BE2C (cell line): ENCODE results near the gene IL1RN.

Source experiments
- DNase-seq: peaks from one replicate; pipeline ENCODE4 v3.0.0-alpha.2; 2020
- H3K27me3 ChIP-seq: fragments of 250-450 bp; sonication (Bioruptor Pico); 2 replicates; pipeline ENCODE4 v1.5.1; 2020; ENCODE audit warnings: mild to moderate bottlenecking
- H3K36me3 ChIP-seq: fragments of 250-450 bp; sonication (Bioruptor Pico); 2 replicates; pipeline ENCODE4 v1.5.1; 2020; ENCODE audit warnings: mild to moderate bottlenecking
- H3K4me1 ChIP-seq: fragments of 250-450 bp; sonication (Bioruptor Pico); 2 replicates; pipeline ENCODE4 v1.5.1; 2020
- H3K4me3 ChIP-seq: 2 replicates; pipeline ENCODE4 v1.5.1; 2011; ENCODE audit warnings: low read depth, low read length
- H3K9me3 ChIP-seq: fragments of 250-450 bp; sonication (Bioruptor Pico); 2 replicates; pipeline ENCODE4 v1.5.1; 2020
- TF ChIP-seq, protein P1 (sequence below): IDR thresholded peaks from 2 replicates; pipeline ENCODE4 v1.5.1; 2012; ENCODE audit warnings: mild to moderate bottlenecking, low read depth, low read length

IL1RN gene

DNA sequence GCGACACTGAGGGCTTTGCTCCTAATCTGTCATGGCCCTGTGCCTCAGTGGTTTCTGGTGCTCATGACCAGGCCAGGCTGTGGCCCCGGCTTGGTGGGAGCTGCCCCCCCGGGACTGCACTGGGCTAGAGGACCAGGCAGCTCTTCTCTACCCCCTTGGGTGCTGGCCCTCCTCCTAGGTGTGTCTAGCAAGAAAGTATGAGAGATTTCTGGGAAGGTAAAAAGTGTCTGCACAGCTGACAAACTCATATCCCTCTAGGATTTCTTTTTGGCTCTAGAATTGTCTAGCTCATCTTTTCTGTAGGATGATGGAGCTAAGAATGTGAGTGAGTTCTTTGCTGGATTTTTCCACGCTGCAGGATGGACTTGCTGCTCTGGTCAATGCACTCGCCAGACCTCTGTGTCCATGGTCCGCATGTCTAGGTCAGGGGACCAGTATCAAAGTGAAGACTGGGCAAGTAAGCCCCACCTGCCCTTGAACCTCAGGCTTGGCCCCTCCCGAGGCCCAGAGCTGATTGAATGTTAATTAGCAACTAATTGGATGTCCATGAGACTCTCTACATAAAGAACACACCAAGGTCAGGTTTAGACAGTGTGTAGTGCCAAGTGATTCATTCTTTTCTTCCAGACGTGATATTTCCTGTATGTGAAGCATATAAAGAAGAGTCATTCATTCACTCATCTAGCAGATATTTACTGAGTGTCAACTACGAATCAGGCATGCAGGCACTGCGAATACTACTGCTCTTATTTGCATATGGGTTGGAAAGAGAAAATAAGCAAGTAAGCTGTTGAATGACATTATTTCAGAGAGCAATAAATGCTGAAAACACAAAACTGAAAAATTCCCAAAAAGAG, 30.7 kb downstream of the IL1RN start:
- TF ChIP-seq, protein P1, sequence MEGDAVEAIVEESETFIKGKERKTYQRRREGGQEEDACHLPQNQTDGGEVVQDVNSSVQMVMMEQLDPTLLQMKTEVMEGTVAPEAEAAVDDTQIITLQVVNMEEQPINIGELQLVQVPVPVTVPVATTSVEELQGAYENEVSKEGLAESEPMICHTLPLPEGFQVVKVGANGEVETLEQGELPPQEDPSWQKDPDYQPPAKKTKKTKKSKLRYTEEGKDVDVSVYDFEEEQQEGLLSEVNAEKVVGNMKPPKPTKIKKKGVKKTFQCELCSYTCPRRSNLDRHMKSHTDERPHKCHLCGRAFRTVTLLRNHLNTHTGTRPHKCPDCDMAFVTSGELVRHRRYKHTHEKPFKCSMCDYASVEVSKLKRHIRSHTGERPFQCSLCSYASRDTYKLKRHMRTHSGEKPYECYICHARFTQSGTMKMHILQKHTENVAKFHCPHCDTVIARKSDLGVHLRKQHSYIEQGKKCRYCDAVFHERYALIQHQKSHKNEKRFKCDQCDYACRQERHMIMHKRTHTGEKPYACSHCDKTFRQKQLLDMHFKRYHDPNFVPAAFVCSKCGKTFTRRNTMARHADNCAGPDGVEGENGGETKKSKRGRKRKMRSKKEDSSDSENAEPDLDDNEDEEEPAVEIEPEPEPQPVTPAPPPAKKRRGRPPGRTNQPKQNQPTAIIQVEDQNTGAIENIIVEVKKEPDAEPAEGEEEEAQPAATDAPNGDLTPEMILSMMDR: no peak
- no peak overlapping the region for H3K4me3 ChIP-seq
- no peaks in the 10 kb centered on the region for H3K36me3 ChIP-seq
- DNase-seq: no peak
- no peaks in the 10 kb centered on the region for H3K4me1 ChIP-seq
- H3K9me3 ChIP-seq: no peaks in the 10 kb centered on the region
- H3K27me3 ChIP-seq: peaks cover 4% of the 10 kb centered on the region; the same call in 1 of the 2 replicates

DNA sequence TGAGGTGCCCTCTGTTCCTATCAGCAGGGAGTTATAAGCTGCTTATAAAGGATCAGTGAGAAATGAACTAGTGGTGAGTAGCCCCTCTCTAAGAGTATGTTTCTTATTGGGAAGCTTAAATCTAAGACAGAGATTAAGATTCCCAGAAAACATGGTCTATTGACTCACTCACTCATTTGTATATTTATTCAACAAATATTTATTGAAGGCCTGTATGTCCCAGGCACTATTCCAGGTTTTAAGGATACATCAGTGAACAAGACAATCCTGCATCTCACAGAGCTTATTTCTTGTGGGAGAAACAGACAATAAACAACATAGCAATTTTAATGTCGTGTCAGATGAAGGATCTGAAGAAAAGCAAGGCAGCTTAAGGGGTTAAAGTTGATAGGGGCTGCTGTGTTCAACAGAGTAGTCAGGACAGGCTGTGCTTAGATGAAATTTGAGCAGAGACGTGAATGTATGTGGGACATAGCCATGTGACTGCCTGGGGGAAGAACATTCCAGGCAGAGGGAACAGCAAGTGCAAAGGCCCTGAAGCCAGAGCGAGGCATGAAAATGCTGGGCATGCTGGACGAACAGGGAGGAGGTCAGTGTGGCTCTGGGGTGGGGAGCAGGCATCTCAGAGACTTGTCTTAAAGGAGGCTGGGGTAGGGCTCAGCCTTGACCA, 31.6 kb downstream of the IL1RN start:
- TF ChIP-seq, protein P1: no peak
- H3K36me3 ChIP-seq: no peaks in the 10 kb centered on the region
- DNase-seq: no peak
- peaks cover 4% of the 10 kb centered on the region; the same call in 1 of the 2 replicates for H3K27me3 ChIP-seq
- no peak overlapping the region for H3K4me3 ChIP-seq
- no peaks in the 10 kb centered on the region for H3K4me1 ChIP-seq
- H3K9me3 ChIP-seq: no peaks in the 10 kb centered on the region

DNA sequence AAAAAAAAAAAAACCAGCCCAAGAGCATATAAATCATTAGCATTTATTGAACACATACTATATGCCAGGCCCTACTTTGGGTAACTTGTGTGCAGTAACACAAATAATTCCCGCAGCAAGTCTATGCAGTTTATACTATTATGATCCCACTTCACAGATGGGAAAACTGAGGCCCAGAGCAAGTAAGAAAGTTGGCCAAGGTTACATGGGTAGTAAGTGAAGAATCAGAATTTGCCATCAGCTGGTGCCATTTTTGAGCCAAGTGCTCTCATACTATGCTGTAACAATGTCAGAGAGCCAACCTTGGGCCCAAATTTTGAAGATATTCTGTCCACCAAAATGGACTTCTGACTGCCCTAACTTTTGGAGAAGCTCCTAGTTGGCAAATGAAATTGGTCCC, 32.9 kb downstream of the IL1RN start:
- H3K4me3 ChIP-seq: no peak overlapping the region
- H3K27me3 ChIP-seq: peaks cover 4% of the 10 kb centered on the region; the same call in 1 of the 2 replicates
- no peaks in the 10 kb centered on the region for H3K36me3 ChIP-seq
- TF ChIP-seq, protein P1: no peak
- H3K4me1 ChIP-seq: no peaks in the 10 kb centered on the region
- DNase-seq: no peak
- no peaks in the 10 kb centered on the region for H3K9me3 ChIP-seq

DNA sequence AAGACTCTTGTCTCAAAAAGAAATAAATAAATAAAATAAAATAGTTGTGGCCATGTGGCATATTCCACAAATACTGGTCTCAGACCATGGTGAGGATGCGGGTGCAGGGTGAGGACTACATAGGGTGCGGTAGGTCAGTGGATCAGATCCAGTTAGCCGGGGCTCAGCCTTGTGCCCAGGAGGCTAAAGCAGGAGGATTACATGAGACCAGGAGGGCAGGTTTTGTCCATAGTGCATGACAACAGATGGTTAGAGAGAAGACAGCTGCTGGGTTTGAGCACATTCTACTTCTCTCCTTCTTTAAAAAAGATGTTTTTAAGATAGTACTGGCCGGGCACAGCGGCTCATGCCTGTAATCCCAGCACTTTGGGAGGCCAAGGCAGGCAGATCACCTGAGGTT, 33.6 kb downstream of the IL1RN start:
- Histone ChIP-seq H3K4me1 (no peaks in the 10 kb centered on the region), H3K36me3 (no peaks in the 10 kb centered on the region), H3K9me3 (no peaks in the 10 kb centered on the region), H3K27me3 (peaks cover 4% of the 10 kb centered on the region; the same call in 1 of the 2 replicates), H3K4me3 (no peak overlapping the region)
- TF ChIP-seq, protein P1: no peak
- DNase-seq: no peak

DNA sequence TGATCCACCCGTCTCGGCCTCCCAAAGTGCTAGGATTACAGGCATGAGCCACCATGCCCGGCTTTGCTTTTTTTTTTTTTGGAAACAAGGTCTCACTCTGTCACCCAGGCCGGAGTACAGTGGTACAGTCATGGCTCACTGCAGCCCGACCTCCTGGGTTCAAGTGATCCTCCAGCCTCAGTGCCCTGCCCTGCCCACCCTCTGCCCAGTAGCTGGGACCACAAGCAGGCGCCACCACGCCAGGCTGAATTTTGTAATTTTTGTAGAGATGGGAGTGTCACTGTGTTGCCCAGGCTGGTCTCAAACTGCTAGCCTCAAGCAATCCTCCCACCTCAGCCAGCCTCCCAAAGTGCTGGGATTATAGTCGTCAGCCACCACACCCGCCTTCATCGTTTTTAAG, 34.8 kb downstream of the IL1RN start:
- Histone ChIP-seq H3K36me3 (no peaks in the 10 kb centered on the region), H3K4me1 (no peaks in the 10 kb centered on the region), H3K9me3 (no peaks in the 10 kb centered on the region), H3K27me3 (no peaks in the 10 kb centered on the region; the same call in 1 of the 2 replicates), H3K4me3 (no peak overlapping the region)
- no peak for DNase-seq
- TF ChIP-seq, protein P1: no peak

DNA sequence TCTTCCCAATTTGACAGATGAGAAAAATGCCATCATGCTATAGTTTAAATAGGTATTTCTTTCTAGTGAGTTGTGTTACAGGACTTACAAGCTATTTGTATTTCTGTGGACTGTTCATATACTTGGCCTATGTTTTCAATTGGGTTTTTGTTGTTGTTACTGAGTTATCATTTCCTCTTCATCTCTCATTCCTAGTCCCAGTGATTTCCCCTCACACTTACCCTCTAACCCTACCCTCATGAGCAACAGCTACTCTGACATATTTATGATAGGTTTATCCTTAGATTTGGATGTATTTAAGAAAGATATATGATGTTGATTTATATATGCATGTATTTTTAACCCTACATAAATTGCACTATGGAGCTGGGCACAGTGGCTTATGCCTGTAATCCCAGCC, 35.5 kb downstream of the IL1RN start:
- Histone ChIP-seq H3K4me3 (no peak overlapping the region), H3K36me3 (no peaks in the 10 kb centered on the region), H3K27me3 (no peaks in the 10 kb centered on the region), H3K4me1 (no peaks in the 10 kb centered on the region), H3K9me3 (no peaks in the 10 kb centered on the region)
- DNase-seq: no peak
- TF ChIP-seq, protein P1: no peak
